Activated naive CD8-positive, alpha-beta T cell treated with anti-CD3 and anti-CD28 coated beads, Interleukin-2, amount 10 ng/mL, durations not matched to agents 7 days and 5 days (primary cell): ENCODE measurements around the gene TGFA. TPM values are rescaled to one million over a fixed set of nuclear protein-coding genes. Genes with fewer than 3 reads are reported as not detected.
A peak's percentile ranks its signal among the peaks of the same experiment; 100 is the strongest.

Source experiments
- ATAC-seq: fragments of 150-1000 bp; cut with Tn5 transposase; one replicate; pipeline ENCODE4 v1.10.0; 2021; ENCODE audit warnings: low read depth, moderate library complexity
- POLR2A ChIA-PET: fragments of 350-600 bp; sonication (Branson Sonifier 250); formaldehyde crosslinking; loops from one replicate; lab custom pipeline; 2021; ENCODE audit warnings: antibody characterized with exemption; lab: Charles Lee
- DNase-seq: peaks from one replicate; pipeline ENCODE4 v3.0.0; 2021
- H3K27ac Mint-ChIP-seq: one replicate; pipeline ENCODE4 v1.8.0; 2022; ENCODE audit warnings: mild to moderate bottlenecking, mixed read lengths
- H3K27me3 Mint-ChIP-seq: one replicate; pipeline ENCODE4 v1.8.0; 2022; ENCODE audit warnings: mild to moderate bottlenecking, moderate library complexity, mixed read lengths
- H3K36me3 Mint-ChIP-seq: one replicate; pipeline ENCODE4 v1.8.0; 2021; ENCODE audit warnings: mild to moderate bottlenecking, mixed read lengths
- H3K4me1 Mint-ChIP-seq: one replicate; pipeline ENCODE4 v1.8.0; 2021; ENCODE audit warnings: mixed read lengths
- H3K4me3 Mint-ChIP-seq: one replicate; pipeline ENCODE4 v1.8.0; 2022; ENCODE audit warnings: mild to moderate bottlenecking, moderate library complexity, mixed read lengths
- H3K9me3 Mint-ChIP-seq: one replicate; pipeline ENCODE4 v1.8.0; 2021; ENCODE audit warnings: mixed read lengths
- total RNA-seq, 2 experiments: library from RNA; stranded (reverse); gene quantifications; one replicate each; pipeline ENCODE4 v1.2.3, GENCODE V29; 2021

TGFA gene
- total RNA-seq, 2 experiments from 2014 or later: 0.86 to 1.0 TPM

GRCh38 chr2:70527447-70528080, 26.1 kb downstream of the TGFA start:
- DNase-seq (no peak), ATAC-seq (no peak)
- peaks cover 24% of the 10 kb centered on the region for H3K4me1 Mint-ChIP-seq
- H3K27me3 Mint-ChIP-seq: peaks cover 9% of the 10 kb centered on the region
- H3K4me3 Mint-ChIP-seq: no peak overlapping the region
- no peak overlapping the region for H3K27ac Mint-ChIP-seq
- H3K9me3 Mint-ChIP-seq: peaks cover 4% of the 10 kb centered on the region
- H3K36me3 Mint-ChIP-seq: peaks cover 3% of the 10 kb centered on the region
- POLR2A ChIA-PET: no interaction called here

- POLR2A ChIA-PET: no interaction called here
- Mint-ChIP-seq H3K36me3 (no peaks in the 10 kb centered on the region), H3K4me3 (no peak overlapping the region), H3K4me1 (peaks cover 19% of the 10 kb centered on the region), H3K27me3 (peaks cover 5% of the 10 kb centered on the region), H3K9me3 (no peaks in the 10 kb centered on the region), H3K27ac (no peak overlapping the region)
- ATAC-seq: no peak
- DNase-seq: no peak
Measured at GRCh38 chr2:70526126-70526525, 27.5 kb downstream of the TGFA start.

- H3K27me3 Mint-ChIP-seq: peaks cover 5% of the 10 kb centered on the region
- DNase-seq: no peak
- no peak for ATAC-seq
- peaks cover 19% of the 10 kb centered on the region for H3K4me1 Mint-ChIP-seq
- POLR2A ChIA-PET: no interaction called here
- no peaks in the 10 kb centered on the region for H3K9me3 Mint-ChIP-seq
- peak overlapping the region; percentile 72 for H3K27ac Mint-ChIP-seq
- H3K36me3 Mint-ChIP-seq: no peaks in the 10 kb centered on the region
- no peak overlapping the region for H3K4me3 Mint-ChIP-seq
Measured at GRCh38 chr2:70525032-70525431, 28.6 kb downstream of the TGFA start.

DNA sequence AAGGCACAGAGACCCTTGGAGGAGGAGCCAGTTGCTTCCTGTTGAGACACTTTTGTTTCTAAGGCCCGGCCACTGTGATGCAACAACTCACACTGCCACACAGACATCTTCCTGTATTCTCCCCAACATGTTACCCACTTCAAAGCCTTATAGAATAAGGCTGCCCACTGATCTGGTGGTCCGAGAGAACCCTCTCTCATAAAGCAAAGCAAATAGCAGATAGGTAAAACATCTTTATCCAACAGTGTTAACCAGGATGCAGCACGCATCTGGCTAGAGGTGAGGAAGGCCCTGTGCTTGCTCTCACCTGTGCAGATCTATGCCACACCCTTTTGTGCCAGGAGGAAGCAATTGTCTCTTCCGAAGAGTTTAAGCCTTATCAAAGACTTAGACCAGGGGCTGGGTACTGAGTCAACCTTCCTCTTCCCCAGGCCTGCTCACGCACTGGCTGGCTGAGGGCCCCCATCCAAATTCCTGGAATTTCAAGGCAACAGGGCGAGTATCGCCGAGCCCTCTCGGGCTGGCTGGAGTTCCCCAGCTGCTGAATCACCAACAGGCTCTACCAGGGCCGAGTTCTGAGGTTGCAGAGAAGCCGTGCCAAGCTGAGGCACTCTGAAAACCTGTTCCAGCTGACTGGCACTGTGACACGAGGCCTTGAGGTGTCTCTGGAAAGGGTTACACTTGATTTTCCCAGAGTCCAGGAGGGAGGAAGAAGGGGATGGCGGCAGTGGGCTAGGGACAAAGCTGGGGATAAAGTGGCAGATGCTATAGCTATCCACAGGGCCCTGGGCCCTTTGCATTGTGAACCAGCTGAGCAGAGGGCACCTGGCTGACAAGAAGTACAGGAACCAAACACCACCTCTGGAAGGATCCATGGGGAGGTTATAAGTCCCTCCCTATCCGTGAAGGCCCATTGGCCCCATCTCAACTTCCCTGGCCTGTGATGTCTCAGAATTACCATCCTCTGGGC, 29.3 kb downstream of the TGFA start:
- Mint-ChIP-seq H3K27me3 (peaks cover 5% of the 10 kb centered on the region), H3K27ac (peak overlapping the region; percentile 72), H3K9me3 (no peaks in the 10 kb centered on the region), H3K4me3 (peak overlapping the region; percentile 64), H3K4me1 (peaks cover 19% of the 10 kb centered on the region), H3K36me3 (no peaks in the 10 kb centered on the region)
- POLR2A ChIA-PET: no interaction called here
- DNase-seq: peak; percentile 39
- ATAC-seq: peak; percentile 95

DNA sequence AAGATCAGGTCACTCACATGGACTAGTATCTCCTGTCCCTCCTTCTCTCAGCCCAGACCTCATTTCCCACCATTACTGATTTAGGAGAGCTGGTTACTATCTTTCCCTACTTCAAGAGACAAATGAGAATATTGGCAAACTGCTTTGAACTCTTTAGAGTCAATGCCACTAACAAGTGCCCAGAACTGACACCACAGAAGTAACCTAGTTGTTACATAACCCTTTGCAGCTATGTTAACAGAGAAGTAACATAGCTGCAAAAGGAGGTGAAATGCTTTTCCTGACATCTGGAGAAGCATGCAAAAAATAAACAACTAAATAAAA, 30.0 kb downstream of the TGFA start:
- Mint-ChIP-seq H3K36me3 (no peaks in the 10 kb centered on the region), H3K9me3 (no peaks in the 10 kb centered on the region), H3K27me3 (peaks cover 5% of the 10 kb centered on the region), H3K4me3 (peak overlapping the region; percentile 64), H3K27ac (peak overlapping the region; percentile 72), H3K4me1 (peaks cover 19% of the 10 kb centered on the region)
- no peak for DNase-seq
- POLR2A ChIA-PET: no interaction called here
- peak; percentile 9 for ATAC-seq

- Mint-ChIP-seq H3K9me3 (no peaks in the 10 kb centered on the region), H3K27me3 (peaks cover 5% of the 10 kb centered on the region), H3K4me1 (peaks cover 19% of the 10 kb centered on the region), H3K36me3 (no peaks in the 10 kb centered on the region), H3K4me3 (no peak overlapping the region), H3K27ac (no peak overlapping the region)
- DNase-seq (no peak), ATAC-seq (no peak)
- POLR2A ChIA-PET: no interaction called here
Measured at GRCh38 chr2:70522627-70523026, 31.0 kb downstream of the TGFA start.

- no peaks in the 10 kb centered on the region for H3K36me3 Mint-ChIP-seq
- DNase-seq: no peak
- H3K27ac Mint-ChIP-seq: no peak overlapping the region
- H3K9me3 Mint-ChIP-seq: no peaks in the 10 kb centered on the region
- POLR2A ChIA-PET: no interaction called here
- ATAC-seq: no peak
- H3K4me1 Mint-ChIP-seq: peaks cover 28% of the 10 kb centered on the region
- H3K27me3 Mint-ChIP-seq: no peaks in the 10 kb centered on the region
- H3K4me3 Mint-ChIP-seq: no peak overlapping the region
Measured at GRCh38 chr2:70520825-70521224, 32.8 kb downstream of the TGFA start.

- POLR2A ChIA-PET: no interaction called here
- H3K4me3 Mint-ChIP-seq: no peak overlapping the region
- no peak overlapping the region for H3K27ac Mint-ChIP-seq
- no peaks in the 10 kb centered on the region for H3K27me3 Mint-ChIP-seq
- H3K4me1 Mint-ChIP-seq: peaks cover 22% of the 10 kb centered on the region
- DNase-seq: no peak
- no peaks in the 10 kb centered on the region for H3K36me3 Mint-ChIP-seq
- H3K9me3 Mint-ChIP-seq: no peaks in the 10 kb centered on the region
- no peak for ATAC-seq
Measured at GRCh38 chr2:70519453-70519852, 34.2 kb downstream of the TGFA start.

- H3K27me3 Mint-ChIP-seq: no peaks in the 10 kb centered on the region
- no peak overlapping the region for H3K4me3 Mint-ChIP-seq
- H3K4me1 Mint-ChIP-seq: peaks cover 13% of the 10 kb centered on the region
- no peaks in the 10 kb centered on the region for H3K9me3 Mint-ChIP-seq
- no peak overlapping the region for H3K27ac Mint-ChIP-seq
- H3K36me3 Mint-ChIP-seq: no peaks in the 10 kb centered on the region
- no peak for DNase-seq
- POLR2A ChIA-PET: no interaction called here
- no peak for ATAC-seq
Measured at GRCh38 chr2:70518557-70518956, 35.1 kb downstream of the TGFA start.

GRCh38 chr2:70517804-70518203, 35.8 kb downstream of the TGFA start:
- Mint-ChIP-seq H3K4me1 (peaks cover 10% of the 10 kb centered on the region), H3K27ac (no peak overlapping the region), H3K27me3 (no peaks in the 10 kb centered on the region), H3K36me3 (no peaks in the 10 kb centered on the region), H3K9me3 (no peaks in the 10 kb centered on the region), H3K4me3 (no peak overlapping the region)
- ATAC-seq (no peak), DNase-seq (no peak)
- POLR2A ChIA-PET: no interaction called here

DNA sequence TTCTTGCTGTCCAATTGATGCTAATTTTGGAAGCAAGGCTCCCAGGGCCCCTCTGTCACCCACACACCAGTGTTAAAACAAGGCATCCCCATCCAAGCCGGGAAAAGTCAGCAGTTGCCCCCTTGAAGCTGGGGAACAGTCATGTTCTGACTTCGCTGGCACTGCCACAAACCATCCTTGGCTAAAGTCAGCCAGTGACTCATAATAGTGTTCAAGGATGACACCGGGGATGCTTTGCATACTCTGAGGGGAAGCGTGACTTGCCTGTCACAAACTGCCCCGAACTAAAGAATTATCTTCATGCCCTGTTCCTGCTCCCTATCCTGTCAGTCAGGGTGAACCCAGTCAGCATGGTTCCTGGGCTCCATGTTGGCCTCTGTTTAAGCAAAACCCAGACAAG, 37.0 kb downstream of the TGFA start:
- POLR2A ChIA-PET: no interaction called here
- peak; percentile 47 for ATAC-seq
- Mint-ChIP-seq H3K9me3 (no peaks in the 10 kb centered on the region), H3K27me3 (no peaks in the 10 kb centered on the region), H3K27ac (no peak overlapping the region), H3K36me3 (no peaks in the 10 kb centered on the region), H3K4me3 (no peak overlapping the region), H3K4me1 (peaks cover 10% of the 10 kb centered on the region)
- DNase-seq: no peak

GRCh38 chr2:70515938-70516337, 37.7 kb downstream of the TGFA start:
- Mint-ChIP-seq H3K9me3 (no peaks in the 10 kb centered on the region), H3K4me1 (peaks cover 10% of the 10 kb centered on the region), H3K4me3 (no peak overlapping the region), H3K27me3 (no peaks in the 10 kb centered on the region), H3K36me3 (no peaks in the 10 kb centered on the region), H3K27ac (peak overlapping the region; percentile 20)
- POLR2A ChIA-PET: no interaction called here
- DNase-seq (no peak), ATAC-seq (peak; percentile 40)

- Mint-ChIP-seq H3K4me1 (peaks cover 14% of the 10 kb centered on the region), H3K9me3 (no peaks in the 10 kb centered on the region), H3K36me3 (no peaks in the 10 kb centered on the region), H3K27me3 (no peaks in the 10 kb centered on the region), H3K27ac (no peak overlapping the region), H3K4me3 (no peak overlapping the region)
- no peak for ATAC-seq
- DNase-seq: no peak
- POLR2A ChIA-PET: interaction anchor here (0.7 kb wide), 1 partner anchor 121 kb away, joined by 3 read pairs; no protein-coding TSS in a partner anchor
Measured at GRCh38 chr2:70514612-70515055, 39.0 kb downstream of the TGFA start.

GRCh38 chr2:70513738-70514137, 39.9 kb downstream of the TGFA start:
- Mint-ChIP-seq H3K36me3 (no peaks in the 10 kb centered on the region), H3K4me3 (no peak overlapping the region), H3K27ac (no peak overlapping the region), H3K9me3 (no peaks in the 10 kb centered on the region), H3K27me3 (no peaks in the 10 kb centered on the region), H3K4me1 (peaks cover 14% of the 10 kb centered on the region)
- ATAC-seq (no peak), DNase-seq (no peak)
- POLR2A ChIA-PET: interaction anchor here (0.7 kb wide), 1 partner anchor 80 kb away, joined by 3 read pairs; no protein-coding TSS in a partner anchor
